HG03521 (cell line): ENCODE data around the gene CAB39L.
"Not testable (repeated sequence)": the region's sequence is repeated elsewhere in the genome, so short reads cannot be mapped to it uniquely, and the experiment has no call there.

Experiments used
- ATAC-seq: cut with Tn5 transposase; IDR thresholded peaks from one replicate; pipeline ENCODE4 v1.9.1; 2021; ENCODE audit warnings: mild to moderate bottlenecking, moderate library complexity; ENCODE audit not compliant: unreplicated experiment

The CAB39L gene

DNA sequence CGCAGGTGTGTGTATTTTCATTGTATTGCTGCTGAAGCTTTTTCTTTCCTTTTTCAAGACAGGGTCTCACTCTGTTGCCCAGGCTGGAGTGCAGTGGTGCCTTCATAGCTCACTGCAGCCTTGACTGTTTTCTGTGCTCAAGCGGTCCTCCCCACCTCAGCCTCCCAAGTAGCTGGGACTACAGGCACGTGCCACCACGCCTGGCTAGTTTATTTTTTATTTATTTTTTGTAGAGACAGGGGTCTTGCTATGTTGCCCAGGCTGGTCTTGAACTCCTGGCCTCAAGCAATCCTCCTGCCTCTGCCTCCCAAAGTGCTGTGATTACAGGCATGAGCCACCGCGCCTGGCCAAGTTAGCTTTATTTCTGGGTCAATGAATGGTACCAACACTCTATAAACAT lies 149.1 kb downstream of the CAB39L start:
- not testable (repeated sequence) for ATAC-seq

DNA sequence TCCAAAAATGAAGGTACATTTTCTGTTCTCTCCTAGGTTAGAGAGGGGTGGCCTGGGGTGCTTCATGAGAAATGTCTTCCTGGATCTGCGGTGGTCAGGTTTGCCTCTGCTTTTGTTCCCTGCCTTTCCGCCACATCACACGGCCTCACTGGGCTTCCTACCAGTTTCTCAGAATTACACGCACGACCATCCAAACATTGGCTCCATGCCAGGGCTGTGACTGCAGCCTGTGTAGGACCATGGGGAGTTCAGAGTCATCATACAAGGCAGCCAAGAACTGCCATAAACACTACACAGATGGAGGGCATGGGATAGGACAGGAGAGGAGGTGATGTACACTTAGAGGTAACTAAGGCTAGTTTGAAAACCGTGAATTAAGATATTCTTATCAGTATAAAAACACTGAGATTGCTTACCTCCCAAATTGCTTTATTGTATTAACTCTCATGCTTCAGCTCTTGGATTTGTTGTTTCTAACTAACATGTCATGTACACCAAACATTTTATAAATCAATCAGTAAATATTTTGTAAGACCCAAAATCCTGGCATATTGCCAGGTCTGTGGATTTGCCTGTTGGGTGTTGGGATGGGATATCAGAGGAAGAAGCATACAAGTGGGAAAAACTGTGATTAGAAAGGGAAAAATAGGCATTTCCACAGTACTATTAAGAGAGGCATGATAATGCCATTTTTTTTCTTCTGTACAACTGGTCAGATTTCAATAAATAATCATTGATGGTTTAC lies 150.9 kb downstream of the CAB39L start:
- ATAC-seq: no peak

DNA sequence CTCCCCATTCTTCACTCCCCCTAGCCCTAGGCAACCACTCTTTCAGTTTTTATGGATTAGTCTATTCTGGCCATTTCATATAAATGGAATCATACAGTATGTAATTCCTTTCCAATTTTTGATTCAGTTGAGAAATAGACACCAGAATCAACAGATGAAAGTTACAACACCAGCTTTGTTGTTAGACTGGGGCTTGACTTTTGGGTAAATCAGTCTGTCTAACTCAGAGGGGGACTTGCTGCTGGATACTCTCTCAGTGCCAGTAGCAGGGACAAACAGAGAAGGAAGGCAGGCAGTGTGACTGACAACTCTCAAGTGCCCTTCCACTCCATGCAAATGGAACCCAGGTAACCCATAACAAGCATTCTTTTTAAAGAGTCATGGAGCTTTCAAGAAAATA lies 155.4 kb downstream of the CAB39L start:
- ATAC-seq: no peak

DNA sequence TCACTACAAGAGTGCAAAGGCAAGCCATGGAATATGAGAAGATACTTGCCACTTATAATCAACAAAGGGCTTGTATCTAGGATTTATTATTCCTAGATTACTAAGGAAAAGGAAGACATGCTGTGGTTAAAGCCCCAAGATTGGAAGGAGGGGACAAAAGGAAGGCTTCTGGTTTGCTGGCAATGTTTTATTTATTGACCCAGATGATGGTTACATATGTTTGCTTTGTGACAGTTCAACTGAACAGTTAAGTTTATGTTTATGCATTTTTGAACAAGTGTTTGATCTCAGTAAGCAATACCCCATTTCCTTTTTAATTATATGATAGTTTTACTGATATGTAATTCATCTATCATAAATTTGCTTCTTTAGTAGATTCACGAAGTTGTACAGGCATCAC lies 155.9 kb downstream of the CAB39L start:
- ATAC-seq: no peak

DNA sequence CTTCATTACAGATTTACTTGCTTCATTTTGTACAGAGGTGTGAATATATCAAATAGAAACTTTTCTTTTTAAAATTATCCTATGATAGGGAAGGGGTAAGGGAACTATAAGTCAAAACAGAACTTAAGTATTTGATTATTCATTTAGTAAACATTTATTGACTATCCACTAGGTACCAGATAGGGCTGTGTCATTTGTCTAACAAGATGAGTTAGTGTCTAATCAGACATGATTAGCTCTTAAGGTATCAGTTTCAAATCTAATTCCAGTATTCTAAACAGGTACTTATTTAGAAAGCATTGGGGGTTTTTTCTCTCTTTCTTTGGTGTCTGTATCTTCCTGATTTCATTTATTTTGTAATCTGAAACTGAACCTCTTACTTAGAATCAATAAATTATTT lies 164.0 kb downstream of the CAB39L start:
- ATAC-seq: no peak

DNA sequence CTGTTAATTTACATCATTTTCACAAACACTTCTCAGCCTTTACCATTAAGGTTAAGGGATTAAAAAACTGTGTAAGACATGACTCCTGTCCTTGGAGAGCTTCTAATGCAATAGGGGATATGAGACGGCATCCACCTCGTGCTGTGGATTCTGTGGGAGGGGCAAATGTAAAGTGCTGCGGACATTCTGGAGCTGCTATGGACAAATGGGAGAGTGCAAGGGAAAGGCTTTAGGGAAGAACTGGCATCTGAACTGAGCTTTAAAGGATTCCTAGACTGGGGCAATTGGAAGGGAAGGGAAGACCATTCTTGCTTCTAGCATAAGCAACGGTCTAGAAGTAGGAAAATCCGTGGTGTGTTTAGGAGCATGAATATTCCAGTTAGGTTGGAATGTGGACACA lies 164.8 kb downstream of the CAB39L start:
- ATAC-seq: no peak

DNA sequence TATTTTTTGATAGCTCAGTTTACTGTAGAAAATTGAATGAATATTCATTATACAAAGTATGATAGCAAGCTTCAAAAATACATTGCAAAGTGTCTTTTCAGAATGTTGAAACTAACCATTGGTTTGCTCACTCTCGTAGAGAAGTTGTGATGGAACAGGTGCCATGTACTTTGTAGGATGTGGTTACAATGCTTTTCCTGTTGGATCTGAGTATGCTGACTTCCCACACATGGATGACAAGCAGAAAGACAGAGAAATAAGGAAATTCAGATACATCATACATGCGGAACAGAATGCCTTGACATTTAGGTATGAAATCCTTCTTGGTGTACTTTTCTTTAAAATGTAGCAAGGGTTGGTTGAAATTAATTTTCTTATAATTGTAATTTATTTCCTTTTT lies 165.7 kb downstream of the CAB39L start:
- ATAC-seq: no peak

DNA sequence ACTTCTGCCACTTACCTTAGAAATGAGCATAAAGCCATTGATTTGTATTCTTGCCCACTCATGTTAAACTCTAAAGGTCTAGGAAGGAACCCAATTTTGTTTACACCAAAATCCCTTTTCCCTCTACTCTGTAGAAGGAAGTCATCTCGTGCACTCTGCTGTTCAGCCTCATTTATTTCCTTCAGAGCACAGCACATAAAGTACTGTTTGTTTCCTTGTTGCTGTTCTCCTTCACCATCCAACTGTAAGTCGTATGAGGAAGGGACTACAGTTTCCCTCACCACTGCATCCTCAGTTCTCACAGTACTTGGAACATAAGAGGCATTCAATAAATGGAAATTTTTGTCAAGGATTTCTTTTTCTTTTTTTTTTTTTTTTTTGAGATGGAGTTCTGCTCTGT lies 171.6 kb downstream of the CAB39L start:
- ATAC-seq: no peak

DNA sequence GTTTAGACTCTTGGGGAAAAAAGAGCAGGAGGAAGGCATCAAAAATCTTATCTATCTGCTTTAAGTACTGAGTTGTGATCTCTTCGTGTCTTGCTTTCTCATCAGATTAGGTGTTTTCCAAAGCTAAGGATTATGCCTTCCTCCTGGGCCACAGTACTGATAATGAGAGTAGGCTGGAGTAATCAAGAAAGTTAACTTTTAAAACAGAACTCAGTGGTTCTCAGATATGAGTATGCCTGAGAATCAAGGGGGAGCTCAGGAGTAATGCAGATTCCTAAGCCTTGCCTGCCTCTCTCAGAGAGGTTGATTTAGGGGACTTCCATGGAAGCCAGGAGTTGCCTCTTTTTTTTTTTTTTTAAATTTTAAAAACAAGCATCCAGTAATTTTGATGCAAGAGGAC lies 172.6 kb downstream of the CAB39L start:
- ATAC-seq: no peak

DNA sequence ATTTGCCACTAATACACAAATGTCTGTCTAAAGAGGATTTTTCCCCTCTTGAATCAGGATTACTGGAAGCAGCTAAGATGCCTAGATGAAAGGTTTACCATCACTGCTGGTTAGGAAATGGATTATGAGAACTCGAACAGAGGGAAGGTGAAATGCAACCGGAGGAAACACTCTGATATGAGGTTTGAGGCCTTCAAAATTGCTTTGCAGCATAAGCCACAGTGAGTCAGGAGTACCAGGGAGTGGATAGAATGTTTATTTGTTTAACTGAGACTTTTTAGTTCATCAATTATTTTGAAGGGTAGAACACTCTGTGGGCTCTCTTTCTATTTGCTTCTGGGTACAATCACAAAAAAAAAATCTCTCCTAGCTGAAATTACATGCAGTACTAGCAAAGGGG lies 178.0 kb downstream of the CAB39L start:
- no peak for ATAC-seq

DNA sequence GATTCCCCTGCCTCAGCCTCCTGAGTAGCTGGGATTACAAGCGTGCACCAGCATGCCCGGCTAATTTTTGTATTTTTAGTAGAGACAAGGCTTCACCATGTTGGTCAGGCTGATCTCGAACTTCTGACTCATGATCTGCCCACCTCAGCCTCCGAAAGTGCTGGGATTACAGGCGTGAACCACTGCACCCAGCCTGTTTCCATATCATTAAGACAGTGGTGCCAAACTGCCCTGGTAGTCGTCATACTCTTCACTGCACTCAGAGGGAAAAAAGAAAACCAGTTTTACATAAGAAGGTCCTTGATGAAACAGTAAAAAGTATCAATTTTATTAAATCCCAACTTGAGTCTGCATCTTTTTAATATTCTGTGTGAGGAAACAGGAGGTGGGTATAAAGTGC lies 181.2 kb downstream of the CAB39L start:
- no peak for ATAC-seq

DNA sequence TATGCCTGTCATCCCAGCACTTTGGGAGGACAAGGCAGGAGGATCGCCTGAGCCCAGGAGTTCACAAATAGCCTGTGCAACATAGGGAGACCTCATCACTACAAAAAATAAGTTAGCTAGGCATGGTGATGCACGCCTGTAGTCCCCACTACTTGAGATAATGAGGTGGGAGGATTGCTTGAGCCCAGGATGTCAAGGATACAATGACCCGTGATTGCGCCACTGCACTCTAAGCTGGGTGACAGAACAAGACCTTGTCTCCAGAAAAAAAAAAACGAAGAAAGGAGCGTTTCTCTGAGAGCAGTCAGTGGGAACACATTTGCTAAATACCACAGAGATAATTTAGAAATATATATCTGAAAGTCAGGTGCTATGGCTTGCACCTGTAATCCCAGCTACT lies 184.3 kb downstream of the CAB39L start:
- ATAC-seq: no peak
